ENCODE data around the gene MAN1A2.
A peak's percentile ranks its signal among the peaks of the same experiment; 100 is the strongest.

MAN1A2 gene

GRCh38 chr1:117364240-117364639 is 3.0 kb upstream of the MAN1A2 start:
- Histone ChIP-seq H3K27me3 (replicated peaks; ENCODE audit: control insufficient read depth, insufficient read depth, low read length) (peaks cover 3% of the 10 kb centered on the region), H3K4me3 (ENCODE audit: low read length) (no peak overlapping the region), H3K9me3 (ENCODE audit: control insufficient read depth, low read length) (no peaks in the 10 kb centered on the region), H3K4me1 (ENCODE audit: control insufficient read depth, insufficient read depth, low read length) (peaks cover 32% of the 10 kb centered on the region), H3K9ac (ENCODE audit: low read length) (no peak overlapping the region), H3K36me3 (ENCODE audit: control insufficient read depth, insufficient read depth, low read length, severe bottlenecking) (no peaks in the 10 kb centered on the region)
- DNase-seq (ENCODE audit: low read depth), result no peak

- peak; percentile 45 for DNase-seq (ENCODE audit: low read depth)
- peaks cover 42% of the 10 kb centered on the region for H3K4me1 ChIP-seq (ENCODE audit: control insufficient read depth, insufficient read depth, low read length)
These were observed 1.7 kb upstream of the MAN1A2 start for GRCh38 chr1:117365350-117366176.

GRCh38 chr1:117366177-117367045 is 838 bp upstream of the MAN1A2 start:
- H3K9me3 ChIP-seq (ENCODE audit: control insufficient read depth, low read length), result no peaks in the 10 kb centered on the region

More at GRCh38 chr1:117365350-117366176, 1.7 kb upstream of the MAN1A2 start:
- Histone ChIP-seq H3K4me3 (ENCODE audit: low read length) (peak overlapping the region; percentile 97), H3K9ac (ENCODE audit: low read length) (peak overlapping the region; percentile 93), H3K9me3 (ENCODE audit: control insufficient read depth, low read length) (no peaks in the 10 kb centered on the region), H3K27me3 (replicated peaks; ENCODE audit: control insufficient read depth, insufficient read depth, low read length) (no peaks in the 10 kb centered on the region), H3K36me3 (ENCODE audit: control insufficient read depth, insufficient read depth, low read length, severe bottlenecking) (no peaks in the 10 kb centered on the region)

GRCh38 chr1:117368116-117369108 is 1.2 kb downstream of the MAN1A2 start:
- peak overlapping the region; percentile 97 for H3K4me3 ChIP-seq (ENCODE audit: low read length)
- H3K27me3 ChIP-seq (replicated peaks; ENCODE audit: control insufficient read depth, insufficient read depth, low read length), result no peaks in the 10 kb centered on the region
- peak; percentile 65 for DNase-seq (ENCODE audit: low read depth)
- H3K36me3 ChIP-seq (ENCODE audit: control insufficient read depth, insufficient read depth, low read length, severe bottlenecking), result no peaks in the 10 kb centered on the region
- no peaks in the 10 kb centered on the region for H3K9me3 ChIP-seq (ENCODE audit: control insufficient read depth, low read length)
- H3K9ac ChIP-seq (ENCODE audit: low read length), result peak overlapping the region; percentile 93
- peaks cover 56% of the 10 kb centered on the region for H3K4me1 ChIP-seq (ENCODE audit: control insufficient read depth, insufficient read depth, low read length)

More at GRCh38 chr1:117366177-117367045, 838 bp upstream of the MAN1A2 start:
- no peaks in the 10 kb centered on the region for H3K36me3 ChIP-seq (ENCODE audit: control insufficient read depth, insufficient read depth, low read length, severe bottlenecking)
- H3K4me1 ChIP-seq (ENCODE audit: control insufficient read depth, insufficient read depth, low read length), result peaks cover 49% of the 10 kb centered on the region
- peak overlapping the region; percentile 97 for H3K4me3 ChIP-seq (ENCODE audit: low read length)
- peak overlapping the region; percentile 93 for H3K9ac ChIP-seq (ENCODE audit: low read length)
- peak; percentile 94 for DNase-seq (ENCODE audit: low read depth)
- no peaks in the 10 kb centered on the region for H3K27me3 ChIP-seq (replicated peaks; ENCODE audit: control insufficient read depth, insufficient read depth, low read length)

- Histone ChIP-seq H3K4me3 (ENCODE audit: low read length) (peak overlapping the region; percentile 97), H3K9ac (ENCODE audit: low read length) (peak overlapping the region; percentile 93), H3K4me1 (ENCODE audit: control insufficient read depth, insufficient read depth, low read length) (peaks cover 57% of the 10 kb centered on the region), H3K9me3 (ENCODE audit: control insufficient read depth, low read length) (no peaks in the 10 kb centered on the region), H3K36me3 (ENCODE audit: control insufficient read depth, insufficient read depth, low read length, severe bottlenecking) (no peaks in the 10 kb centered on the region), H3K27me3 (replicated peaks; ENCODE audit: control insufficient read depth, insufficient read depth, low read length) (no peaks in the 10 kb centered on the region)
- peak; percentile 29 for DNase-seq (ENCODE audit: low read depth)
These were observed 2.8 kb downstream of the MAN1A2 start for GRCh38 chr1:117370071-117370470.

- Histone ChIP-seq H3K9ac (ENCODE audit: low read length) (peak overlapping the region; percentile 93), H3K27me3 (replicated peaks; ENCODE audit: control insufficient read depth, insufficient read depth, low read length) (no peaks in the 10 kb centered on the region), H3K36me3 (ENCODE audit: control insufficient read depth, insufficient read depth, low read length, severe bottlenecking) (no peaks in the 10 kb centered on the region), H3K4me1 (ENCODE audit: control insufficient read depth, insufficient read depth, low read length) (peaks cover 52% of the 10 kb centered on the region), H3K4me3 (ENCODE audit: low read length) (peak overlapping the region; percentile 97), H3K9me3 (ENCODE audit: control insufficient read depth, low read length) (no peaks in the 10 kb centered on the region)
- no peak for DNase-seq (ENCODE audit: low read depth)
These were observed 3.3 kb downstream of the MAN1A2 start for GRCh38 chr1:117370509-117370908.

- Histone ChIP-seq H3K36me3 (ENCODE audit: control insufficient read depth, insufficient read depth, low read length, severe bottlenecking) (no peaks in the 10 kb centered on the region), H3K4me1 (ENCODE audit: control insufficient read depth, insufficient read depth, low read length) (peaks cover 46% of the 10 kb centered on the region), H3K4me3 (ENCODE audit: low read length) (peak overlapping the region; percentile 97), H3K9me3 (ENCODE audit: control insufficient read depth, low read length) (no peaks in the 10 kb centered on the region), H3K27me3 (replicated peaks; ENCODE audit: control insufficient read depth, insufficient read depth, low read length) (no peaks in the 10 kb centered on the region), H3K9ac (ENCODE audit: low read length) (no peak overlapping the region)
- DNase-seq (ENCODE audit: low read depth), result peak; percentile 26
These were observed 4.3 kb downstream of the MAN1A2 start for GRCh38 chr1:117371441-117372151.

GRCh38 chr1:117372863-117373412 is 5.7 kb downstream of the MAN1A2 start:
- H3K36me3 ChIP-seq (ENCODE audit: control insufficient read depth, insufficient read depth, low read length, severe bottlenecking), result no peaks in the 10 kb centered on the region
- H3K4me1 ChIP-seq (ENCODE audit: control insufficient read depth, insufficient read depth, low read length), result peaks cover 44% of the 10 kb centered on the region
- no peaks in the 10 kb centered on the region for H3K27me3 ChIP-seq (replicated peaks; ENCODE audit: control insufficient read depth, insufficient read depth, low read length)
- H3K9me3 ChIP-seq (ENCODE audit: control insufficient read depth, low read length), result no peaks in the 10 kb centered on the region
- DNase-seq (ENCODE audit: low read depth), result no peak
- H3K4me3 ChIP-seq (ENCODE audit: low read length), result no peak overlapping the region
- no peak overlapping the region for H3K9ac ChIP-seq (ENCODE audit: low read length)

GRCh38 chr1:117373932-117374331 is 6.7 kb downstream of the MAN1A2 start:
- Histone ChIP-seq H3K4me1 (ENCODE audit: control insufficient read depth, insufficient read depth, low read length) (peaks cover 35% of the 10 kb centered on the region), H3K9ac (ENCODE audit: low read length) (peak overlapping the region; percentile 31), H3K36me3 (ENCODE audit: control insufficient read depth, insufficient read depth, low read length, severe bottlenecking) (no peaks in the 10 kb centered on the region), H3K4me3 (ENCODE audit: low read length) (no peak overlapping the region), H3K9me3 (ENCODE audit: control insufficient read depth, low read length) (no peaks in the 10 kb centered on the region), H3K27me3 (replicated peaks; ENCODE audit: control insufficient read depth, insufficient read depth, low read length) (no peaks in the 10 kb centered on the region)
- no peak for DNase-seq (ENCODE audit: low read depth)

- DNase-seq (ENCODE audit: low read depth), result no peak
- H3K36me3 ChIP-seq (ENCODE audit: control insufficient read depth, insufficient read depth, low read length, severe bottlenecking), result no peaks in the 10 kb centered on the region
- no peak overlapping the region for H3K9ac ChIP-seq (ENCODE audit: low read length)
- H3K4me3 ChIP-seq (ENCODE audit: low read length), result no peak overlapping the region
- H3K4me1 ChIP-seq (ENCODE audit: control insufficient read depth, insufficient read depth, low read length), result peaks cover 26% of the 10 kb centered on the region
- no peaks in the 10 kb centered on the region for H3K27me3 ChIP-seq (replicated peaks; ENCODE audit: control insufficient read depth, insufficient read depth, low read length)
- H3K9me3 ChIP-seq (ENCODE audit: control insufficient read depth, low read length), result no peaks in the 10 kb centered on the region
These were observed 8.1 kb downstream of the MAN1A2 start for GRCh38 chr1:117375327-117375726.
